A549 (cell line): ENCODE measurements around the gene MAGEA1. TPM values are rescaled to one million over a fixed set of nuclear protein-coding genes. Genes with fewer than 3 reads are reported as not detected.

ENCODE experiments used
- ATAC-seq, 2 experiments: fragments of 200-7000 bp in 1 of 2; fragments of >200 bp in 1 of 2; cut with Nextera tagmentation in 1 of 2; cut with Tn5 transposase in 1 of 2; 3 replicates each; pipeline versions ENCODE4 v1.8.0 to v1.9.1; 2018 to 2020; ENCODE audit warnings: mild to moderate bottlenecking in 1 of 2, moderate library complexity in 1 of 2
- CTCF ChIA-PET: fragments of 300-600 bp; sonication (Branson Sonifier 250); formaldehyde crosslinking; extraction: SDS; loops from one replicate; lab custom pipeline; 2021; ENCODE audit warnings: antibody characterized with exemption, inconsistent platforms; lab: Yijun Ruan, JAX
- POLR2A ChIA-PET: fragments of 350-600 bp; formaldehyde crosslinking; extraction: SDS; loops from one replicate; lab custom pipeline; 2021; ENCODE audit warnings: antibody characterized with exemption, inconsistent platforms; lab: Yijun Ruan, JAX
- DNase-seq, 2 experiments: peaks; one replicate each; pipeline versions ENCODE4 v3.0.0 to v3.0.0-alpha.2; 2011 to 2016; ENCODE audit warnings: low read depth in 1 of 2, low spot score in 1 of 2
- FAIRE-seq: peaks from 2 replicates; lab custom pipeline; 2011; peaks lifted over from hg19 to GRCh38; lab: Jason Lieb, UNC
- H3K27ac ChIP-seq, 2 experiments: fragments of >200 bp; sonication (Bioruptor Twin); formaldehyde crosslinking; 3 replicates each; pipeline ENCODE4 v1.5.1; 2016 to 2017
- H3K4me1 ChIP-seq: fragments of >200 bp; sonication (Bioruptor Twin); formaldehyde crosslinking; 3 replicates; pipeline ENCODE4 v1.6.1; 2016
- H3K4me2 ChIP-seq: fragments of >200 bp; sonication (Bioruptor Twin); formaldehyde crosslinking; 3 replicates; pipeline ENCODE4 v1.6.1; 2016
- H3K4me3 ChIP-seq: fragments of >200 bp; sonication (Bioruptor Twin); formaldehyde crosslinking; 3 replicates; pipeline ENCODE4 v1.5.1; 2016
- H3K9me3 ChIP-seq: fragments of >200 bp; sonication (Bioruptor Twin); formaldehyde crosslinking; 3 replicates; pipeline ENCODE4 v1.6.1; 2016
- BHLHE40 ChIP-seq: IDR thresholded peaks from 2 replicates; pipeline ENCODE4 v1.6.1; 2012; ENCODE audit warnings: low read depth, low read length, inconsistent platforms
- CBX2 ChIP-seq: fragments of 200-600 bp; sonication (generic); IDR thresholded peaks from 2 replicates; pipeline ENCODE4 v1.6.1; 2016; ENCODE audit warnings: low read depth, mild to moderate bottlenecking, borderline replicate concordance
- CEBPB ChIP-seq, 2 experiments: fragments of >200 bp in 1 of 2; sonication (Bioruptor Twin) in 1 of 2; formaldehyde crosslinking in 1 of 2; IDR thresholded peaks; 2 replicates each; pipeline ENCODE4 v1.6.1; 2012 to 2016
- CHD4 ChIP-seq: fragments of 200-600 bp; sonication (generic); IDR thresholded peaks from 2 replicates; pipeline ENCODE4 v1.6.1; 2016; ENCODE audit warnings: antibody characterized with exemption, mild to moderate bottlenecking, borderline replicate concordance
- EHF ChIP-seq: fragments of 250-450 bp; sonication (Bioruptor Pico); IDR thresholded peaks from 2 replicates; pipeline ENCODE4 v1.5.0; 2020; ENCODE audit warnings: mild to moderate bottlenecking
- EP300 ChIP-seq, 2 experiments: fragments of >200 bp; sonication (Bioruptor Twin); formaldehyde crosslinking; IDR thresholded peaks; 2 replicates in 1 of 2; 3 replicates in 1 of 2; pipeline ENCODE4 v1.6.1; 2016 to 2017
- FOSB ChIP-seq: fragments of 250-450 bp; sonication (Bioruptor Pico); IDR thresholded peaks from 2 replicates; pipeline ENCODE4 v1.5.0; 2020; ENCODE audit warnings: mild to moderate bottlenecking, moderate library complexity
- FOSL2 ChIP-seq, 2 experiments: fragments of 450-650 bp in 1 of 2; fragments of >200 bp in 1 of 2; sonication (Bioruptor Twin) in 1 of 2; formaldehyde crosslinking; IDR thresholded peaks; 2 replicates each; pipeline versions ENCODE4 v1.5.0 to v1.6.1; 2016 to 2020; ENCODE audit warnings: mild to moderate bottlenecking in 1 of 2, moderate library complexity in 1 of 2
- HDAC2 ChIP-seq: fragments of 200-600 bp; sonication (generic); IDR thresholded peaks from 2 replicates; pipeline ENCODE4 v1.6.1; 2016
- HEYL ChIP-seq: fragments of 250-450 bp; sonication (Bioruptor Pico); IDR thresholded peaks from 2 replicates; pipeline ENCODE4 v1.8.0; 2021; ENCODE audit warnings: mild to moderate bottlenecking, moderate library complexity
- MAZ ChIP-seq: fragments of 150-350 bp; IDR thresholded peaks from 2 replicates; pipeline ENCODE4 v1.6.1; 2014; ENCODE audit warnings: antibody characterized with exemption, low read depth, low read length, borderline replicate concordance
- PHF8 ChIP-seq: fragments of 200-600 bp; sonication (generic); IDR thresholded peaks from 2 replicates; pipeline ENCODE4 v1.6.1; 2016; ENCODE audit warnings: low read depth, mild to moderate bottlenecking, antibody characterized with exemption, moderate library complexity, borderline replicate concordance
- POLR2AphosphoS2 ChIP-seq: conservative IDR thresholded peaks from 2 replicates; pipeline ENCODE4 v1.6.1; 2012; ENCODE audit warnings: low read length, improper control_type of control experiment, inconsistent platforms
- TFCP2L1 ChIP-seq: fragments of 250-450 bp; sonication (Bioruptor Pico); IDR thresholded peaks from 2 replicates; pipeline ENCODE4 v1.5.0; 2021; ENCODE audit warnings: mild to moderate bottlenecking
- TP53 ChIP-seq: fragments of 250-450 bp; sonication (Bioruptor Pico); IDR thresholded peaks from 2 replicates; pipeline ENCODE4 v1.5.0; 2021; ENCODE audit warnings: mild to moderate bottlenecking, moderate library complexity
- ZNF302 ChIP-seq: fragments of 250-450 bp; sonication (Bioruptor Pico); IDR thresholded peaks from 2 replicates; pipeline ENCODE4 v1.9.0; 2021; ENCODE audit warnings: inconsistent platforms, mild to moderate bottlenecking, moderate library complexity
- ZSCAN20 ChIP-seq: fragments of 250-450 bp; sonication (Bioruptor Pico); IDR thresholded peaks from 2 replicates; pipeline ENCODE4 v1.8.0; 2022; ENCODE audit warnings: mild to moderate bottlenecking, moderate library complexity
- WGBS: methylation state at CpG from one replicate; pipeline ENCODE4 v1.1.6; 2017; ENCODE audit errors: missing lambda C conversion rate; 5-methylcytosine and 5-hydroxymethylcytosine counted together
- polyA plus RNA-seq, 4 experiments: library from polyadenylated mRNA; depleted of rRNA in 3 of 4; stranded (reverse); fragments of >200 nt; fragmentation: RNase III in 1 of 4; extraction: RNeasy Plus Mini Kit Qiagen cat#74134 plus additional on column Dnase treatment in 1 of 4; gene quantifications; 2 replicates in 3 of 4; 3 replicates in 1 of 4; pipeline ENCODE4 v1.2.3, GENCODE V29; 2011 to 2017
- TF ChIP-seq, protein P1 (sequence below): fragments of 450-650 bp; IDR thresholded peaks from 2 replicates; pipeline ENCODE4 v1.6.1; 2014; ENCODE audit warnings: antibody characterized with exemption
- TF ChIP-seq, protein P2 (sequence below): fragments of 250-450 bp; sonication (Bioruptor Pico); IDR thresholded peaks from 2 replicates; pipeline ENCODE4 v1.5.0; 2020; ENCODE audit warnings: low read depth, mild to moderate bottlenecking, moderate library complexity
- TF ChIP-seq, protein P3 (sequence below): IDR thresholded peaks from 2 replicates; pipeline ENCODE4 v1.6.1; 2012; ENCODE audit warnings: low read depth, borderline replicate concordance
- TF ChIP-seq, protein P4 (sequence below): fragments of >200 bp; sonication (Bioruptor Twin); formaldehyde crosslinking; IDR thresholded peaks from 3 replicates; pipeline ENCODE4 v1.5.1; 2016

The MAGEA1 gene
- polyA plus RNA-seq, 2 of the 4 experiments (the other 2 are of a cell fraction), result 0.04 TPM; not detected in 1

DNA sequence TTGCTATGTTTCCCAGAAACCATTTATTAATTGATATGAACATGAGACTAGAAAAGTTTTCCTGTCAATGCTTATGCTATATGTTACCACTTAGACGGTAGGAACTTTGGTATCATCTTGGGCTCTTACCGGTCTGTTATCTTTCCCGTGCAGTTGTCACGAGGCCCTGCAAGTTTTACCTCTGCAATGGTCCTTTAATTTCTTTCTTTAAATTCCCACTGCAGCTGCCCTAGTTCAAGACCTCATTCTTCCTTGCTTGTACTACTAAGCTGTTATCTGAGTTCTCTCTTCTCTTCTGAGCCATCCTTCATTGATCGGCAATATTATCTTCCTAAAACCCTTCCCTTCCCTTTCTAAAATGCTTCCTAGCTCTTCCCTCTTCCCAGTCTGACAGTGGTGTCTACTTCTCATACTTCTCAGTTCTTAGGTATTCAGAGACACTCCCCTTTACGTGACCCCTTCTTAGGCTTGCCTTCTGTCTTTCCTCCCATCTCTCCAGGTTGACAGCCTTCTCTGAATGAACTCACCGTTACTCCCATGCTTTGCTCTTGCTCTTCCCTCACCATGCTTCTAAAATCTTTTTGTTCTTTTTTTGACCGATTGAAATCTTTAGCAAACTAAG lies 27.5 kb downstream of the MAGEA1 start:
- Histone ChIP-seq H3K4me1 (no peaks in the 10 kb centered on the region), H3K27ac (no peak overlapping the region), H3K9me3 (no peaks in the 10 kb centered on the region), H3K4me2 (no peak overlapping the region), H3K4me3 (no peak overlapping the region)
- no peak for ATAC-seq
- TF ChIP-seq HEYL (CRISPR knock-in tag) (no peak), EHF (CRISPR knock-in tag) (no peak), MAZ (no peak), BHLHE40 (no peak), ZNF302 (CRISPR knock-in tag) (no peak), EP300 (IDR thresholded peaks at IDR 0.05) (no peak), ZSCAN20 (CRISPR knock-in tag) (no peak), PHF8 (no peak), FOSB (no peak), HDAC2 (no peak), FOSL2 (IDR thresholded peaks at IDR 0.05) (no peak), FOSL2 (CRISPR knock-in tag; IDR thresholded peaks at IDR 0.05) (no peak), CEBPB (IDR thresholded peaks at IDR 0.05) (no peak), TP53 (CRISPR knock-in tag) (no peak), CHD4 (no peak), TFCP2L1 (CRISPR knock-in tag) (no peak)
- TF ChIP-seq, protein P1, sequence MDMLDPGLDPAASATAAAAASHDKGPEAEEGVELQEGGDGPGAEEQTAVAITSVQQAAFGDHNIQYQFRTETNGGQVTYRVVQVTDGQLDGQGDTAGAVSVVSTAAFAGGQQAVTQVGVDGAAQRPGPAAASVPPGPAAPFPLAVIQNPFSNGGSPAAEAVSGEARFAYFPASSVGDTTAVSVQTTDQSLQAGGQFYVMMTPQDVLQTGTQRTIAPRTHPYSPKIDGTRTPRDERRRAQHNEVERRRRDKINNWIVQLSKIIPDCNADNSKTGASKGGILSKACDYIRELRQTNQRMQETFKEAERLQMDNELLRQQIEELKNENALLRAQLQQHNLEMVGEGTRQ, result no peak
- TF ChIP-seq, protein P2, sequence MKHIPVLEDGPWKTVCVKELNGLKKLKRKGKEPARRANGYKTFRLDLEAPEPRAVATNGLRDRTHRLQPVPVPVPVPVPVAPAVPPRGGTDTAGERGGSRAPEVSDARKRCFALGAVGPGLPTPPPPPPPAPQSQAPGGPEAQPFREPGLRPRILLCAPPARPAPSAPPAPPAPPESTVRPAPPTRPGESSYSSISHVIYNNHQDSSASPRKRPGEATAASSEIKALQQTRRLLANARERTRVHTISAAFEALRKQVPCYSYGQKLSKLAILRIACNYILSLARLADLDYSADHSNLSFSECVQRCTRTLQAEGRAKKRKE (CRISPR knock-in tag), result no peak
- TF ChIP-seq, protein P3, sequence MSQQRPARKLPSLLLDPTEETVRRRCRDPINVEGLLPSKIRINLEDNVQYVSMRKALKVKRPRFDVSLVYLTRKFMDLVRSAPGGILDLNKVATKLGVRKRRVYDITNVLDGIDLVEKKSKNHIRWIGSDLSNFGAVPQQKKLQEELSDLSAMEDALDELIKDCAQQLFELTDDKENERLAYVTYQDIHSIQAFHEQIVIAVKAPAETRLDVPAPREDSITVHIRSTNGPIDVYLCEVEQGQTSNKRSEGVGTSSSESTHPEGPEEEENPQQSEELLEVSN, result no peak
- TF ChIP-seq, protein P4, sequence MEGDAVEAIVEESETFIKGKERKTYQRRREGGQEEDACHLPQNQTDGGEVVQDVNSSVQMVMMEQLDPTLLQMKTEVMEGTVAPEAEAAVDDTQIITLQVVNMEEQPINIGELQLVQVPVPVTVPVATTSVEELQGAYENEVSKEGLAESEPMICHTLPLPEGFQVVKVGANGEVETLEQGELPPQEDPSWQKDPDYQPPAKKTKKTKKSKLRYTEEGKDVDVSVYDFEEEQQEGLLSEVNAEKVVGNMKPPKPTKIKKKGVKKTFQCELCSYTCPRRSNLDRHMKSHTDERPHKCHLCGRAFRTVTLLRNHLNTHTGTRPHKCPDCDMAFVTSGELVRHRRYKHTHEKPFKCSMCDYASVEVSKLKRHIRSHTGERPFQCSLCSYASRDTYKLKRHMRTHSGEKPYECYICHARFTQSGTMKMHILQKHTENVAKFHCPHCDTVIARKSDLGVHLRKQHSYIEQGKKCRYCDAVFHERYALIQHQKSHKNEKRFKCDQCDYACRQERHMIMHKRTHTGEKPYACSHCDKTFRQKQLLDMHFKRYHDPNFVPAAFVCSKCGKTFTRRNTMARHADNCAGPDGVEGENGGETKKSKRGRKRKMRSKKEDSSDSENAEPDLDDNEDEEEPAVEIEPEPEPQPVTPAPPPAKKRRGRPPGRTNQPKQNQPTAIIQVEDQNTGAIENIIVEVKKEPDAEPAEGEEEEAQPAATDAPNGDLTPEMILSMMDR, result no peak
- WGBS, result 47% methylated on average over 8 of the region's 8 CpGs
- DNase-seq, result no peak
- ChIA-PET POLR2A (no interaction called here), CTCF (no interaction called here)
- FAIRE-seq, result no peak

DNA sequence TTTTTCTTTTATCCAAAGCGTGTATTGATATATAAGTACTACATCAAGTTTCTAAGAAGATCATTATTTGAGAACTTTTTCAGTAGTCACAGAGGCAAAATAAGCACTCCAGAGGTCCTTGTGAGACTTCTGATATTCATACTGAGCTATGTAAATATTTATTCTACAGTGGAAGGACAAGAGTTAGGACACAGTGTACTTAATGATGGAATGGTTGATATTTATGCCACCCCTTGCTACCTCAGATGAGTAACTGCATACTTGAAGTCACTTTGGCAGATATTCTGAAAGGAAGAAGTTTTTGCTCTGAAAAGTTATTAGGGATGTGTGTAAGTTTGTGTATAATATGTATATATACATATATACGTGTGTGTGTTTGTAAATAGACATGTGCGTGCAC lies 30.3 kb downstream of the MAGEA1 start:
- CTCF ChIA-PET, result no interaction called here

More for the DNA sequence above, 30.3 kb downstream of the MAGEA1 start:
- FAIRE-seq (no peak), ATAC-seq (no peak), DNase-seq (no peak)
- no peaks in the 10 kb centered on the region for H3K9me3 ChIP-seq
- no peak overlapping the region for H3K4me2 ChIP-seq
- H3K27ac ChIP-seq, result no peak overlapping the region
- POLR2A ChIA-PET, result no interaction called here
- H3K4me1 ChIP-seq, result no peaks in the 10 kb centered on the region
- H3K4me3 ChIP-seq, result no peak overlapping the region
- TF ChIP-seq POLR2AphosphoS2, result no peak
- TF ChIP-seq, protein P1, result no peak
- TF ChIP-seq CBX2, result no peak
- TF ChIP-seq, protein P2 (CRISPR knock-in tag), result no peak
- WGBS, result 18% methylated on average over 3 of the region's 3 CpGs
